ENCODE data around the gene ASTL. TPM values are rescaled to one million over a fixed set of nuclear protein-coding genes. Genes with fewer than 3 reads are reported as not detected.

The ASTL gene
- total RNA-seq, 1 donor from 2014 or later = not detected

DNA sequence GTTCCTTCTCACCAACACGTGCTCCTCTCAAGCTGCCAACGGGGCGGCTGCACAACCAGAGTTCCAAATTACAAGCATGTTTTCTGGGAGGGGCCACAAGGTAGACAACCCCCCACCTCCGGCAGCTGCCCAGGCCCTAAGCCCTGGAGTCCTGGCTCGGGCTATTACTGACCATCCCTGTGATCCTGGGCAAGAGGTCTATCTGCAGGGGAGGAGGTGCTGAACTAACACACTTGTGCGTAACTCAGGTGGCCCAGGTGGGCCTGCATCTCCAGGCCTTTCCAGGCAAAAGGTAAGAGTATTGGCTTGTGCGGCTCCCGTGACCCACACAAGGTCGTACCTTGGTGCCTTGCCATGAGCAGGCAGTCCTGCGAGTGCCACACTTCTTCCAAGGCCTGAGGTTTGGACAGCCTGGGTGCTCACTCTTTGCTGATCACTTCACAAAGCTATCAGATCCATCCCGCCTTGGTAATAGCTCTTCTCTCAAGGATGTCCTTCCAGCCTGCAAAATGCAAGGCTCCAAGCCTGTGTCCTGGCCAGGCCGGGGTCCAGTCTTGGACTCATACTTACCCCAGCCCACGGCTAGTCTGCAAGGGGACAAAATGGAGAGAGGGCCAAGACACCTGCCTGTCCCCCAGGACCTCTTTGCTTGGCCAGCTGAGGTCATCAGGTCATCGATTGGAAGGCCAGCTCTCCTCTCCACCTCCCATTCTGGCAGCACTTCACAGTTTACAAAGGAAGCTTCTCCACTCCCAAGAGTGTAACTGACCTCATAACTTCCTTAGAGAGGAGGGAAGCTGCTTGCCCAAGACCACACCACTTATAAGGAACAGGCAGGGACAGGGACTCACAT lies 55.9 kb downstream of the ASTL start:
- Mint-ChIP-seq H3K9me3 (ENCODE audit: unreplicated experiment) (no peaks in the 10 kb centered on the region), H3K36me3 (ENCODE audit: low read depth, unreplicated experiment) (no peaks in the 10 kb centered on the region), H3K4me1 (ENCODE audit: unreplicated experiment) (no peaks in the 10 kb centered on the region), H3K27me3 (ENCODE audit: unreplicated experiment) (peaks cover 5% of the 10 kb centered on the region), H3K27ac (ENCODE audit: unreplicated experiment) (no peak overlapping the region), H3K4me3 (ENCODE audit: unreplicated experiment) (no peak overlapping the region)
- TF ChIP-seq, protein P1, sequence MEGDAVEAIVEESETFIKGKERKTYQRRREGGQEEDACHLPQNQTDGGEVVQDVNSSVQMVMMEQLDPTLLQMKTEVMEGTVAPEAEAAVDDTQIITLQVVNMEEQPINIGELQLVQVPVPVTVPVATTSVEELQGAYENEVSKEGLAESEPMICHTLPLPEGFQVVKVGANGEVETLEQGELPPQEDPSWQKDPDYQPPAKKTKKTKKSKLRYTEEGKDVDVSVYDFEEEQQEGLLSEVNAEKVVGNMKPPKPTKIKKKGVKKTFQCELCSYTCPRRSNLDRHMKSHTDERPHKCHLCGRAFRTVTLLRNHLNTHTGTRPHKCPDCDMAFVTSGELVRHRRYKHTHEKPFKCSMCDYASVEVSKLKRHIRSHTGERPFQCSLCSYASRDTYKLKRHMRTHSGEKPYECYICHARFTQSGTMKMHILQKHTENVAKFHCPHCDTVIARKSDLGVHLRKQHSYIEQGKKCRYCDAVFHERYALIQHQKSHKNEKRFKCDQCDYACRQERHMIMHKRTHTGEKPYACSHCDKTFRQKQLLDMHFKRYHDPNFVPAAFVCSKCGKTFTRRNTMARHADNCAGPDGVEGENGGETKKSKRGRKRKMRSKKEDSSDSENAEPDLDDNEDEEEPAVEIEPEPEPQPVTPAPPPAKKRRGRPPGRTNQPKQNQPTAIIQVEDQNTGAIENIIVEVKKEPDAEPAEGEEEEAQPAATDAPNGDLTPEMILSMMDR (IDR thresholded peaks at IDR 0.05; ENCODE audit: unreplicated experiment) = no peak
- DNase-seq (ENCODE audit: low spot score) = no peak

GRCh38 chr2:96081042-96081441 lies 57.3 kb downstream of the ASTL start:
- H3K36me3 Mint-ChIP-seq (ENCODE audit: low read depth, unreplicated experiment) = no peaks in the 10 kb centered on the region
- TF ChIP-seq, protein P1 (IDR thresholded peaks at IDR 0.05; ENCODE audit: unreplicated experiment) = no peak
- no peak overlapping the region for H3K4me3 Mint-ChIP-seq (ENCODE audit: unreplicated experiment)
- H3K27me3 Mint-ChIP-seq (ENCODE audit: unreplicated experiment) = peaks cover 5% of the 10 kb centered on the region
- no peak for DNase-seq (ENCODE audit: low spot score)
- no peaks in the 10 kb centered on the region for H3K4me1 Mint-ChIP-seq (ENCODE audit: unreplicated experiment)
- H3K9me3 Mint-ChIP-seq (ENCODE audit: unreplicated experiment) = no peaks in the 10 kb centered on the region
- H3K27ac Mint-ChIP-seq (ENCODE audit: unreplicated experiment) = no peak overlapping the region

DNA sequence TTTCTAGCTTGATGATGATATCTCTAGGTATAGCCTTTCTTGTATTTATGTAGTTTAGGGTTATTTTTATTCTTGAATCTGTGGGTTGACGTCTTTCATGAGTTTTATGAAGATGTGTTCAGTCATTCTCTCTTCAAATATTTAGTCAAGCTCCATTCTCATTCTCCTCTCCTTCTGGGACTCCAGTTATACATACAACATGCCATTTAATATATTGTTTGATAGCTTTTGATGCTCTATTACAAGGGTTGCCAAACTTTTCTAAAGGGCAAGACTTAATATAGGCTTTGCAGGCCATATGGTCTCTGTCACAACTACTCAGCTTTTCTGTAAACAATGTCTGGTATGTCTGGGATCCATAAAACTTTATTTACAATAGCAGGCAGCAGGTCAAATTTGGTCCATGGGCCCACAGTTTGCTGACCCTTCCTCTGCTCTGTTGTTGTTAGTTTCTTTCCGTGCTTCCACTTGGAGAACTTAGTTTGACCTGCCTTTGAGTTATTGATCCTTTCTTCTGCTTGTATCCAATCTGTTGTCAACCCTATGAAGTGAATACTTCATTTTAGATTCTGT lies 63.0 kb downstream of the ASTL start:
- no peak for DNase-seq (ENCODE audit: low spot score)
- Mint-ChIP-seq H3K4me1 (ENCODE audit: unreplicated experiment) (no peaks in the 10 kb centered on the region), H3K27me3 (ENCODE audit: unreplicated experiment) (peaks cover 4% of the 10 kb centered on the region), H3K9me3 (ENCODE audit: unreplicated experiment) (no peaks in the 10 kb centered on the region), H3K27ac (ENCODE audit: unreplicated experiment) (no peak overlapping the region), H3K36me3 (ENCODE audit: low read depth, unreplicated experiment) (no peaks in the 10 kb centered on the region), H3K4me3 (ENCODE audit: unreplicated experiment) (no peak overlapping the region)
- TF ChIP-seq, protein P1 (IDR thresholded peaks at IDR 0.05; ENCODE audit: unreplicated experiment) = no peak

DNA sequence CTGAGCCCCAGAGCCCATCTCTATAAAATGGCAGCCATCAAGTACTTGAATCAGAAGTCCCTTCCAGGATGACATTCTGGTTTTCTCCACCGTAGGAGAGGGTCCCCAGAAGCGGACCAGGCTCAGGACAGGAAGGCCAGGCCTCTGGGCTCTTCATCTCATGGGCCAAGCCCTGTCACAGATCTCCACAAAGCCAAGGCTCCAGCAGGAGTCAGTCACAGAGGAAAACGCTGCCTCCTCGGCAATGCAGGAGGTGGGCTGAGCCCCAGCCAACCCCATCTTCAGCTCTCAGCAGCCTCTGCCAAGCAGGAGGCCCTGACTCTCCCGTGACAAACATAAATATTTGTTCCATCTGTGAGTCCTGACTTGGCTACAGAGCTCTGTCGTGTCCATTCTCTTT lies 64.1 kb downstream of the ASTL start:
- Mint-ChIP-seq H3K4me1 (ENCODE audit: unreplicated experiment) (no peaks in the 10 kb centered on the region), H3K4me3 (ENCODE audit: unreplicated experiment) (no peak overlapping the region), H3K36me3 (ENCODE audit: low read depth, unreplicated experiment) (no peaks in the 10 kb centered on the region), H3K27ac (ENCODE audit: unreplicated experiment) (no peak overlapping the region), H3K27me3 (ENCODE audit: unreplicated experiment) (peaks cover 4% of the 10 kb centered on the region), H3K9me3 (ENCODE audit: unreplicated experiment) (no peaks in the 10 kb centered on the region)
- TF ChIP-seq, protein P1 (IDR thresholded peaks at IDR 0.05; ENCODE audit: unreplicated experiment) = no peak
- DNase-seq (ENCODE audit: low spot score) = no peak

- TF ChIP-seq, protein P1 (IDR thresholded peaks at IDR 0.05; ENCODE audit: unreplicated experiment) = no peak
- H3K36me3 Mint-ChIP-seq (ENCODE audit: low read depth, unreplicated experiment) = no peaks in the 10 kb centered on the region
Measured at GRCh38 chr2:96073170-96073775, 65.0 kb downstream of the ASTL start.

More at GRCh38 chr2:96073170-96073775, 65.0 kb downstream of the ASTL start:
- Mint-ChIP-seq H3K27me3 (ENCODE audit: unreplicated experiment) (peaks cover 2% of the 10 kb centered on the region), H3K4me1 (ENCODE audit: unreplicated experiment) (no peaks in the 10 kb centered on the region), H3K27ac (ENCODE audit: unreplicated experiment) (no peak overlapping the region), H3K9me3 (ENCODE audit: unreplicated experiment) (no peaks in the 10 kb centered on the region), H3K4me3 (ENCODE audit: unreplicated experiment) (no peak overlapping the region)
- no peak for DNase-seq (ENCODE audit: low spot score)
